Brain microvascular endothelial cell (primary cell): ENCODE data around the gene PRKN.

Experiments
- DNase-seq: peaks from one replicate; pipeline ENCODE4 v3.0.0-alpha.2; 2020
- H3K27ac ChIP-seq: fragments of 250-450 bp; sonication (Bioruptor Pico); 2 replicates; pipeline ENCODE4 v1.5.1; 2020; ENCODE audit warnings: mild to moderate bottlenecking, moderate library complexity
- H3K27me3 ChIP-seq: fragments of 250-450 bp; sonication (Bioruptor Pico); replicated peaks from 2 replicates; pipeline ENCODE4 v1.5.1; 2020; ENCODE audit warnings: mild to moderate bottlenecking
- H3K36me3 ChIP-seq: fragments of 250-450 bp; sonication (Bioruptor Pico); replicated peaks from 2 replicates; pipeline ENCODE4 v1.5.1; 2020; ENCODE audit warnings: mild to moderate bottlenecking
- H3K4me3 ChIP-seq: 2 replicates; pipeline ENCODE4 v1.5.1; 2011; ENCODE audit warnings: low read depth, mild to moderate bottlenecking, control low read depth, low read length, moderate library complexity
- CTCF ChIP-seq: IDR thresholded peaks from 2 replicates; pipeline ENCODE4 v1.5.1; 2011; ENCODE audit warnings: low read depth, mild to moderate bottlenecking, moderate library complexity, low read length, control low read depth, inconsistent platforms; ENCODE audit errors: missing control alignments
- in situ Hi-C: cut with HindIII; loops from 2 replicates; pipeline ENCODE4 v1.10.0; 2017; ENCODE audit warnings: low sequenced_read_pairs, low pct_ligation_motif_present

PRKN gene

GRCh38 chr6:162190981-162191380 is 536.6 kb downstream of the PRKN start:
- in situ Hi-C loops = no loop called here

GRCh38 chr6:162187168-162187935 is 540.2 kb downstream of the PRKN start:
- no peak overlapping the region for H3K27ac ChIP-seq
- H3K36me3 ChIP-seq = no peaks in the 10 kb centered on the region
- in situ Hi-C loops = no loop called here
- no peaks in the 10 kb centered on the region for H3K27me3 ChIP-seq
- H3K4me3 ChIP-seq = no peak overlapping the region
- DNase-seq = no peak
- no peak for TF ChIP-seq CTCF

More at GRCh38 chr6:162190981-162191380, 536.6 kb downstream of the PRKN start:
- H3K27me3 ChIP-seq = no peaks in the 10 kb centered on the region
- H3K36me3 ChIP-seq = no peaks in the 10 kb centered on the region
- DNase-seq = no peak
- no peak overlapping the region for H3K4me3 ChIP-seq
- H3K27ac ChIP-seq = no peak overlapping the region
- no peak for TF ChIP-seq CTCF

- no peak for TF ChIP-seq CTCF
- DNase-seq = peak; percentile 89
- H3K4me3 ChIP-seq = no peak overlapping the region
- peak overlapping the region; percentile 74 for H3K27ac ChIP-seq
- H3K27me3 ChIP-seq = no peaks in the 10 kb centered on the region
- no peaks in the 10 kb centered on the region for H3K36me3 ChIP-seq
- in situ Hi-C loops = no loop called here
Measured at GRCh38 chr6:162184465-162184864, 543.1 kb downstream of the PRKN start.

- in situ Hi-C loops = no loop called here
- Histone ChIP-seq H3K27ac (peak overlapping the region; percentile 82), H3K27me3 (no peaks in the 10 kb centered on the region), H3K36me3 (no peaks in the 10 kb centered on the region), H3K4me3 (no peak overlapping the region)
- peak; percentile 23 for DNase-seq
- TF ChIP-seq CTCF = no peak
Measured at GRCh38 chr6:162181741-162182401, 545.7 kb downstream of the PRKN start.

- H3K27ac ChIP-seq = peak overlapping the region; percentile 82
- H3K36me3 ChIP-seq = no peaks in the 10 kb centered on the region
- no peak for TF ChIP-seq CTCF
- H3K27me3 ChIP-seq = no peaks in the 10 kb centered on the region
- in situ Hi-C loops = no loop called here
- no peak overlapping the region for H3K4me3 ChIP-seq
- DNase-seq = no peak
Measured at GRCh38 chr6:162181111-162181510, 546.5 kb downstream of the PRKN start.
